ENCODE measurements around the gene MRPL1. TPM values are rescaled to one million over a fixed set of nuclear protein-coding genes. Genes with fewer than 3 reads are reported as not detected.
"Not testable (repeated sequence)": the region's sequence is repeated elsewhere in the genome, so short reads cannot be mapped to it uniquely, and the experiment has no call there.

MRPL1 gene
- polyA plus RNA-seq, 4 donors = 45.5 to 66.1 (median 59.6) TPM

GRCh38 chr4:77911091-77911490 lies 48.5 kb downstream of the MRPL1 start:
- no peak for DNase-seq (ENCODE audit: low read depth in 4 of 4, low spot score in 2 of 4)

GRCh38 chr4:77911842-77912450 lies 49.3 kb downstream of the MRPL1 start:
- no peak for DNase-seq (ENCODE audit: low read depth in 4 of 4, low spot score in 2 of 4)

GRCh38 chr4:77913348-77913747 lies 50.7 kb downstream of the MRPL1 start:
- no peak for DNase-seq (ENCODE audit: low read depth in 4 of 4, low spot score in 2 of 4)

- DNase-seq (ENCODE audit: low read depth in 4 of 4, low spot score in 2 of 4) = no peak
These were observed 54.4 kb downstream of the MRPL1 start for GRCh38 chr4:77917075-77917474.

- DNase-seq (ENCODE audit: low read depth in 4 of 4, low spot score in 2 of 4) = no peak
These were observed 55.0 kb downstream of the MRPL1 start for GRCh38 chr4:77917601-77918000.

- DNase-seq (ENCODE audit: low read depth in 4 of 4, low spot score in 2 of 4) = no peak
These were observed 57.7 kb downstream of the MRPL1 start for GRCh38 chr4:77920371-77920770.

GRCh38 chr4:77921701-77922100 lies 59.1 kb downstream of the MRPL1 start:
- no peak for DNase-seq (ENCODE audit: low read depth in 4 of 4, low spot score in 2 of 4)

- DNase-seq (ENCODE audit: low read depth in 4 of 4, low spot score in 2 of 4) = no peak
These were observed 59.8 kb downstream of the MRPL1 start for GRCh38 chr4:77922158-77923094.

GRCh38 chr4:77927991-77928925 lies 65.6 kb downstream of the MRPL1 start:
- no peak for DNase-seq (ENCODE audit: low read depth in 4 of 4, low spot score in 2 of 4)

GRCh38 chr4:77930154-77930639 lies 67.6 kb downstream of the MRPL1 start:
- DNase-seq (ENCODE audit: low read depth in 4 of 4, low spot score in 2 of 4) = no peak

- no peak for DNase-seq (ENCODE audit: low read depth in 4 of 4, low spot score in 2 of 4)
These were observed 68.2 kb downstream of the MRPL1 start for GRCh38 chr4:77930876-77931275.

GRCh38 chr4:77931452-77932135 lies 69.0 kb downstream of the MRPL1 start:
- no peak for DNase-seq (ENCODE audit: low read depth in 4 of 4, low spot score in 2 of 4)

GRCh38 chr4:77938560-77938959 lies 75.9 kb downstream of the MRPL1 start:
- no peak for DNase-seq (ENCODE audit: low read depth in 4 of 4, low spot score in 2 of 4)

- not testable (repeated sequence) for DNase-seq (ENCODE audit: low read depth in 4 of 4, low spot score in 2 of 4)
These were observed 83.3 kb downstream of the MRPL1 start for GRCh38 chr4:77945929-77946328.

GRCh38 chr4:77950203-77950602 lies 87.6 kb downstream of the MRPL1 start:
- DNase-seq (ENCODE audit: low read depth in 4 of 4, low spot score in 2 of 4) = no peak

GRCh38 chr4:77952457-77952856 lies 89.8 kb downstream of the MRPL1 start:
- no peak for DNase-seq (ENCODE audit: low read depth in 4 of 4, low spot score in 2 of 4)

- no peak for DNase-seq (ENCODE audit: low read depth in 4 of 4, low spot score in 2 of 4)
These were observed 92.1 kb downstream of the MRPL1 start for GRCh38 chr4:77954690-77955089.

GRCh38 chr4:77956917-77957316 lies 94.3 kb downstream of the MRPL1 start:
- no peak for DNase-seq (ENCODE audit: low read depth in 4 of 4, low spot score in 2 of 4)

GRCh38 chr4:77958897-77959296 lies 96.3 kb downstream of the MRPL1 start:
- DNase-seq (ENCODE audit: low read depth in 4 of 4, low spot score in 2 of 4) = no peak

Measured in left renal cortex interstitium (tissue), 4 donors.